GM21529 (cell line): ENCODE results near the gene ACSS1.

Experiments used
- ATAC-seq: cut with Tn5 transposase; IDR thresholded peaks from one replicate; pipeline ENCODE4 v1.9.1; 2021; ENCODE audit not compliant: unreplicated experiment

Gene ACSS1

GRCh38 chr20:24980291-24981053 is 77.5 kb downstream of the ACSS1 start:
- no peak for ATAC-seq

GRCh38 chr20:24979036-24979960 is 78.6 kb downstream of the ACSS1 start:
- ATAC-seq: no peak

GRCh38 chr20:24978513-24978912 is 79.4 kb downstream of the ACSS1 start:
- ATAC-seq: no peak

GRCh38 chr20:24977797-24978196 is 80.1 kb downstream of the ACSS1 start:
- ATAC-seq: no peak

GRCh38 chr20:24977336-24977735 is 80.6 kb downstream of the ACSS1 start:
- ATAC-seq: no peak

- no peak for ATAC-seq
Observed at GRCh38 chr20:24972341-24972740, 85.6 kb downstream of the ACSS1 start.

GRCh38 chr20:24971376-24972101 is 86.4 kb downstream of the ACSS1 start:
- no peak for ATAC-seq

GRCh38 chr20:24970754-24971153 is 87.2 kb downstream of the ACSS1 start:
- no peak for ATAC-seq

GRCh38 chr20:24970030-24970553 is 87.8 kb downstream of the ACSS1 start:
- no peak for ATAC-seq

GRCh38 chr20:24969186-24970029 is 88.5 kb downstream of the ACSS1 start:
- no peak for ATAC-seq

GRCh38 chr20:24968278-24968800 is 89.6 kb downstream of the ACSS1 start:
- ATAC-seq: no peak

GRCh38 chr20:24966317-24967012 is 91.5 kb downstream of the ACSS1 start:
- no peak for ATAC-seq

GRCh38 chr20:24965065-24965919 is 92.6 kb downstream of the ACSS1 start:
- ATAC-seq: no peak

- ATAC-seq: no peak
Observed at GRCh38 chr20:24964506-24964840, 93.5 kb downstream of the ACSS1 start.

- ATAC-seq: no peak
Observed at GRCh38 chr20:24963672-24964505, 94.0 kb downstream of the ACSS1 start.

- no peak for ATAC-seq
Observed at GRCh38 chr20:24962510-24962909, 95.4 kb downstream of the ACSS1 start.

GRCh38 chr20:24962182-24962492 is 95.8 kb downstream of the ACSS1 start:
- ATAC-seq: no peak
